ENCODE measurements around the gene WRAP73. TPM values are rescaled to one million over a fixed set of nuclear protein-coding genes. Genes with fewer than 3 reads are reported as not detected.

The WRAP73 gene
- total RNA-seq, 1 donor from 2014 or later = 15.6 TPM

DNA sequence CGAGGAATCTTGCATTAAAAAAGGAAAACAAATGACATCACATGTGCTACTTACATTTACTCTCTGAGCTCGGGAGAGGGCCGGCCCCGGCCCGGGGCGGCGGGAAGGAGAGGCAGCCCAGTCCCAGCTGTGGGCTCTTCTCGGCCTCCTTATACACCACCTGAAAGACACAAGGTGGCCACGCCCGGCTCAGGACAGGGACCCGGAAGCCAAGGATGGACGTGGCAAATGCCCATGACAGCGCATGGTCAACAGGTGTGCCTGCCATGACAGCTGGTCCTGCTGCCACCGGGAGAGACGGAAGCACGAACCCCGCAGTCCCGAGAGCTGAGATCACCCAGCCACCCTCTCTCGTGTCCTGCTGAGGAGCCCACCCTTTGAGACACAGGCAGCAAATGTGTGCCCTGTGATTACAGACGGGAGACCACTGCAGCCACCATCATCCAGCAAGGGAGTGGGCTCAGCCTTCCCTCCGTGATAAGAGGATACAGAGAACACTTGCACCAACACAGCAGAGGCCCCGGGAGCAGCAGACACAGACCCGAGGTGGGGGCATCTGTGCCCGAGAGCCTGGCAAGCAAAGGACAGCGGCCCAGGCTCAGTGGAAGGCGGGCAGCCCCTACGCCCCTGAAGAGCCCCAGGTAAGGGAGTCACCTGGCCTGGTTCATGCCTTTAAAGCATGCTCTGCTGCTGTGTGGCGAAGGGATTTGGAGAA lies 16.4 kb downstream of the WRAP73 start:
- DNase-seq (ENCODE audit: low read depth) (no peak), FAIRE-seq (no peak)
- Mint-ChIP-seq H3K27me3 (ENCODE audit: low read depth, unreplicated experiment) (no peaks in the 10 kb centered on the region), H3K4me3 (ENCODE audit: unreplicated experiment) (no peak overlapping the region), H3K36me3 (ENCODE audit: low read depth, unreplicated experiment) (peaks cover 27% of the 10 kb centered on the region), H3K9me3 (ENCODE audit: unreplicated experiment) (no peaks in the 10 kb centered on the region), H3K4me1 (ENCODE audit: low read depth, unreplicated experiment) (peaks cover under 1% of the 10 kb centered on the region), H3K27ac (ENCODE audit: unreplicated experiment) (no peak overlapping the region)
- Histone ChIP-seq H2AFZ (ENCODE audit: low read depth, low read length) (no peak overlapping the region), H3K36me3 (ENCODE audit: insufficient read depth, low read length) (peaks cover 15% of the 10 kb centered on the region), H3K4me2 (ENCODE audit: low read length) (no peak overlapping the region), H3K4me1 (ENCODE audit: insufficient read depth, low read length) (no peaks in the 10 kb centered on the region), H4K20me1 (ENCODE audit: insufficient read depth, low read length) (peaks cover 10% of the 10 kb centered on the region), H3K27me3 (ENCODE audit: insufficient read depth, low read length) (no peaks in the 10 kb centered on the region), H3K4me3 (ENCODE audit: insufficient read depth, low read depth, low read length) (no peak overlapping the region), H3K79me2 (ENCODE audit: insufficient read depth, low read length) (no peaks in the 10 kb centered on the region), H3K9ac (ENCODE audit: low read length) (no peak overlapping the region), H3K27ac (ENCODE audit: low read depth, low read length) (no peak overlapping the region), H3K9me3 (ENCODE audit: insufficient read depth, low read depth, low read length) (no peaks in the 10 kb centered on the region)
- no peak for TF ChIP-seq EZH2 (IDR thresholded peaks at IDR 0.05; ENCODE audit: insufficient read depth, low read length)
- TF ChIP-seq, protein P1, sequence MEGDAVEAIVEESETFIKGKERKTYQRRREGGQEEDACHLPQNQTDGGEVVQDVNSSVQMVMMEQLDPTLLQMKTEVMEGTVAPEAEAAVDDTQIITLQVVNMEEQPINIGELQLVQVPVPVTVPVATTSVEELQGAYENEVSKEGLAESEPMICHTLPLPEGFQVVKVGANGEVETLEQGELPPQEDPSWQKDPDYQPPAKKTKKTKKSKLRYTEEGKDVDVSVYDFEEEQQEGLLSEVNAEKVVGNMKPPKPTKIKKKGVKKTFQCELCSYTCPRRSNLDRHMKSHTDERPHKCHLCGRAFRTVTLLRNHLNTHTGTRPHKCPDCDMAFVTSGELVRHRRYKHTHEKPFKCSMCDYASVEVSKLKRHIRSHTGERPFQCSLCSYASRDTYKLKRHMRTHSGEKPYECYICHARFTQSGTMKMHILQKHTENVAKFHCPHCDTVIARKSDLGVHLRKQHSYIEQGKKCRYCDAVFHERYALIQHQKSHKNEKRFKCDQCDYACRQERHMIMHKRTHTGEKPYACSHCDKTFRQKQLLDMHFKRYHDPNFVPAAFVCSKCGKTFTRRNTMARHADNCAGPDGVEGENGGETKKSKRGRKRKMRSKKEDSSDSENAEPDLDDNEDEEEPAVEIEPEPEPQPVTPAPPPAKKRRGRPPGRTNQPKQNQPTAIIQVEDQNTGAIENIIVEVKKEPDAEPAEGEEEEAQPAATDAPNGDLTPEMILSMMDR (IDR thresholded peaks at IDR 0.05; ENCODE audit: insufficient read depth, low read depth, low read length) = no peak

DNA sequence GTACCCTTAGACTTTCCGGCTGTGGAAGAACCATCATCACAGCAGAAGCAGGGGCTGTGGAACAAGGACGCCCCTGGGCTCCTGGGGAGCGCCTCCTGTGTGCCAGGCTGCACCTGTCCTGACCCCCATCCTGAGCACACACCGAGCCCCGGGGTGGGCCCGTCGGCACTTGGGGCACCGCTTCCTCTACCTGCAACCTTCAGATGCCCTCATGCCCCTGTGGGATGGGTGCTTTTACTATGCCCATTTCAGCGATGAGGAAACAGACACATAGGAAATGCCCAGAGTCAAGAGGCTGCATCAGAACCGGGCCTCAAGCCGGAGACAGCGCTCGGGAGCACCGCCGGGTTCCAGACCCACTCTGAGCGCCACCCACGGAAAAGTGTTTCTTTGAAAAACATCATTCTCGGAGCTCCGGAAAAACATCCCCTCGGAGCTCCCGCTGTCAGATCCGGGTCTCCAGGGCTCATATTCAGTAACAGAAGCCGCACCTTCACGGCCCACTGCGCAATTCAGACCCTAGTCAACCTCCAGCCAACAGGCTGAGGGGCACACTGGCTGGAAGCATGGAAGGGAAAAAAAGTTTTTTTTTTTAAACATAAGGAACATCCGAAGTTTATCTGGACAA lies 17.1 kb downstream of the WRAP73 start:
- TF ChIP-seq EZH2 (IDR thresholded peaks at IDR 0.05; ENCODE audit: insufficient read depth, low read length) = no peak
- TF ChIP-seq, protein P1 (IDR thresholded peaks at IDR 0.05; ENCODE audit: insufficient read depth, low read depth, low read length) = no peak
- Histone ChIP-seq H3K9ac (ENCODE audit: low read length) (no peak overlapping the region), H3K79me2 (ENCODE audit: insufficient read depth, low read length) (no peaks in the 10 kb centered on the region), H3K27ac (ENCODE audit: low read depth, low read length) (no peak overlapping the region), H3K36me3 (ENCODE audit: insufficient read depth, low read length) (peaks cover 19% of the 10 kb centered on the region), H4K20me1 (ENCODE audit: insufficient read depth, low read length) (peaks cover 10% of the 10 kb centered on the region), H3K27me3 (ENCODE audit: insufficient read depth, low read length) (no peaks in the 10 kb centered on the region), H2AFZ (ENCODE audit: low read depth, low read length) (no peak overlapping the region), H3K4me2 (ENCODE audit: low read length) (no peak overlapping the region), H3K4me3 (ENCODE audit: insufficient read depth, low read depth, low read length) (no peak overlapping the region), H3K4me1 (ENCODE audit: insufficient read depth, low read length) (no peaks in the 10 kb centered on the region), H3K9me3 (ENCODE audit: insufficient read depth, low read depth, low read length) (no peaks in the 10 kb centered on the region)
- no peaks in the 10 kb centered on the region for H3K27me3 Mint-ChIP-seq (ENCODE audit: low read depth, unreplicated experiment)
- no peak overlapping the region for H3K27ac Mint-ChIP-seq (ENCODE audit: unreplicated experiment)
- peaks cover 24% of the 10 kb centered on the region for H3K36me3 Mint-ChIP-seq (ENCODE audit: low read depth, unreplicated experiment)
- no peak for DNase-seq (ENCODE audit: low read depth)
- H3K4me1 Mint-ChIP-seq (ENCODE audit: low read depth, unreplicated experiment) = no peaks in the 10 kb centered on the region
- no peaks in the 10 kb centered on the region for H3K9me3 Mint-ChIP-seq (ENCODE audit: unreplicated experiment)
- no peak overlapping the region for H3K4me3 Mint-ChIP-seq (ENCODE audit: unreplicated experiment)
- FAIRE-seq = no peak

DNA sequence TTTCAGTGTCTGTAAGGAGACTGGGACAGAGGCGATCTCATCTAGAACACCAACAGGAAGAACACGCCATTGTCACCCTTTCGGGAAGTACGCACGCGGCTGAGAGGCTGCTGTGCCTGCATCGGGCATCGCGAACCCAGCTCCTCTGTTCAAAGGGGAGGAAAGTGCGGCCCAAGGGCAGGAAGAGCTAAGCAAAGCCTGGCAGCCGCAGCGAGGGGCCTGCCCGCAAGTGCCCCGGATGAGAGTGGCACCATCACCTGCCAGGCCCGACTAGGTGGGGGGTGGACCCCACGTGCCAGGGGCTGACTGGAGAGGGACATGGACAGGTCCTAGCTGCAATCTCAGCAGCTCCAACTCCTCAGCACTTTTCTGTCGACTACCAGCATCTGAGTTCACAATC lies 17.6 kb downstream of the WRAP73 start:
- FAIRE-seq (no peak), DNase-seq (ENCODE audit: low read depth) (no peak)
- Histone ChIP-seq H4K20me1 (ENCODE audit: insufficient read depth, low read length) (peaks cover 10% of the 10 kb centered on the region), H3K4me3 (ENCODE audit: insufficient read depth, low read depth, low read length) (no peak overlapping the region), H3K27me3 (ENCODE audit: insufficient read depth, low read length) (no peaks in the 10 kb centered on the region), H3K36me3 (ENCODE audit: insufficient read depth, low read length) (peaks cover 17% of the 10 kb centered on the region), H3K9me3 (ENCODE audit: insufficient read depth, low read depth, low read length) (no peaks in the 10 kb centered on the region), H3K79me2 (ENCODE audit: insufficient read depth, low read length) (no peaks in the 10 kb centered on the region), H2AFZ (ENCODE audit: low read depth, low read length) (no peak overlapping the region), H3K9ac (ENCODE audit: low read length) (no peak overlapping the region), H3K4me2 (ENCODE audit: low read length) (no peak overlapping the region), H3K4me1 (ENCODE audit: insufficient read depth, low read length) (no peaks in the 10 kb centered on the region), H3K27ac (ENCODE audit: low read depth, low read length) (no peak overlapping the region)
- H3K36me3 Mint-ChIP-seq (ENCODE audit: low read depth, unreplicated experiment) = peaks cover 21% of the 10 kb centered on the region
- H3K9me3 Mint-ChIP-seq (ENCODE audit: unreplicated experiment) = no peaks in the 10 kb centered on the region
- H3K27ac Mint-ChIP-seq (ENCODE audit: unreplicated experiment) = no peak overlapping the region
- TF ChIP-seq, protein P1 (IDR thresholded peaks at IDR 0.05; ENCODE audit: insufficient read depth, low read depth, low read length) = no peak
- no peak for TF ChIP-seq EZH2 (IDR thresholded peaks at IDR 0.05; ENCODE audit: insufficient read depth, low read length)
- no peaks in the 10 kb centered on the region for H3K27me3 Mint-ChIP-seq (ENCODE audit: low read depth, unreplicated experiment)
- H3K4me1 Mint-ChIP-seq (ENCODE audit: low read depth, unreplicated experiment) = no peaks in the 10 kb centered on the region
- H3K4me3 Mint-ChIP-seq (ENCODE audit: unreplicated experiment) = no peak overlapping the region
